Stimulated activated CD8-positive, alpha-beta memory T cell treated with anti-CD3 and anti-CD28 coated beads, Interleukin-15, amount 100 ng/mL, for 24 hours (primary cell): ENCODE results near the gene PHF1.

Source experiments
- DNase-seq: peaks from one replicate; pipeline ENCODE4 v3.0.0-alpha.2; 2020; ENCODE audit warnings: low read depth

PHF1 gene

DNA sequence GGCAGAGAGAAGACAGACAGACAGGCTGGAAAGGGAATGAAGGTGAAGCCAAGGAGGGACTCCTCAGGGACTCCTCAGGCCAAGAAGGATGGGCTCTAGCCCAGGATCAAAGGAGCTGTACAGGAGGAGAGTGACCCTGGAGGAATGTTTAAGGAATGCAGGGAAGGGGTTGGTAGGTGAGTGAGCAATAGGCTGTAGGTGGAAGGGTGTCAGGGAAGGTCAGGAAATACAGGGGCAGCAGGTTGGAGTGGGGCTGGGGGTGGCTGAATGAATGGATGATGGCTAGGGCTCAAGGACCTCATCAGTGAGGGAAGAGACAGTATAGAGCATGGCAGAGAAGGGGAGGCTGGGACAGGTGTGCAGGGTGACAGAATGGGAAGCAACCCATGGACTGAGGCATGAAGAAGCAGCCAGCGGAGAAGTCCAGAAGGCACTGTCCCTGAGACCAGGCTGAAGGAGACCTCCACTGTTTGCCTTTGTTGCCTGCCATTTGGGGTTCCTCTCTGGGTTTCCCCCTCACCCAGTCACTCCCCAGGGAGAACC is 22.3 kb downstream of the PHF1 start:
- no peak for DNase-seq

DNA sequence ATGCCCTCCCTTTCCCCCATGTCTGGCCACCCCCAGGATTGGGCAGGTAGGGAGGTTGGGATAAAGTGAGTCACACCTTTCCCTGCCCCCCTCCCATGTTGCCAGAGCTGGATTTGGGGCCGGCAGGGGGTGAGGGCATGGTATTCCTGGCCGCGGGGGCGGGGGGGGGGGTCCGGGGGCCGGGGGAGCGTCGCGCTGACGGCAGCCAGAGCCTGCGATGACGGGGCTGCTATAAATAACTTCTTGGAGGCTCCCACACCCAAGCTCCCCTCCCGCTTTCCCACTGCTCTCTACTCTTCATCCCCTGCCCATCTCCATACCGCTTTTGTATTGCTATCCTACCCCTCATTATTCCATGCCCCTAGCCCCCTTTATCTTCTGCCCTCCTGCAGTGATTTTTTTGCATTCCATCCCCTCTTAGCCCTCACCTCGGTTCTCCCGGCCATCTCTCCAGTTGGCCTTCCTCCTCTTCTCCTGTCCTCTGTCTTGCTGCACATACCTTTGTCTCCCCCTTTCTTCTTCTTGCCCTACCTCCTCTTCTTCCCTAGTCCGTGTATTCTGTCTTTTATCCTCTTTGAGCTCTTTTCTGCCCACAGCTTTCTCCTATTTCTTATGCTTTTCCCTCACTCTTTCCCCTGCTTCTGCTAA is 22.9 kb downstream of the PHF1 start:
- DNase-seq = no peak

DNA sequence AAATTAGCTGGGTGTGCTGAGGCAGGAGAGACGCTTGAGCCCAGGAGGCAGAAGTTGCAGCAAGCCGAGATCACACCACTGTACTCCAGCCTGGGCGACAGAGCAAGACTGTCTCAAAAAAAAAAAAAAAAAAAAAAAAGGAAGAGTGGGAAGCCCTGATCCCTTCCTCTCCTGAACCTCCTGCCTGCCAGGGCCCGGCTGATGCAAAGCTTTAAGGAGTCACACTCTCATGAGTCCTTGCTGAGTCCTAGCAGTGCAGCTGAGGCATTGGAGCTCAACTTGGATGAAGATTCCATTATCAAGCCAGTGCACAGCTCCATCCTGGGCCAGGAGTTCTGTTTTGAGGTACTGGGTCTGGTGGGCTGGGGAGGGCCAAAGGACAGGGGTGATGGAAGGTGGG is 24.1 kb downstream of the PHF1 start:
- no peak for DNase-seq

DNA sequence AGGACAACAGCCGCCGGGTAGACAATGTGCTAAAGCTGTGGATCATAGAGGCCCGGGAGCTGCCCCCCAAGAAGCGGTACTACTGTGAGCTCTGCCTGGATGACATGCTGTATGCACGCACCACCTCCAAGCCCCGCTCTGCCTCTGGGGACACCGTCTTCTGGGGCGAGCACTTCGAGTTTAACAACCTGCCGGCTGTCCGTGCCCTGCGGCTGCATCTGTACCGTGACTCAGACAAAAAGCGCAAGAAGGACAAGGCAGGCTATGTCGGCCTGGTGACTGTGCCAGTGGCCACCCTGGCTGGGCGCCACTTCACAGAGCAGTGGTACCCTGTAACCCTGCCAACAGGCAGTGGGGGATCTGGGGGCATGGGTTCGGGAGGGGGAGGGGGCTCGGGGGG is 26.9 kb downstream of the PHF1 start:
- DNase-seq = no peak

DNA sequence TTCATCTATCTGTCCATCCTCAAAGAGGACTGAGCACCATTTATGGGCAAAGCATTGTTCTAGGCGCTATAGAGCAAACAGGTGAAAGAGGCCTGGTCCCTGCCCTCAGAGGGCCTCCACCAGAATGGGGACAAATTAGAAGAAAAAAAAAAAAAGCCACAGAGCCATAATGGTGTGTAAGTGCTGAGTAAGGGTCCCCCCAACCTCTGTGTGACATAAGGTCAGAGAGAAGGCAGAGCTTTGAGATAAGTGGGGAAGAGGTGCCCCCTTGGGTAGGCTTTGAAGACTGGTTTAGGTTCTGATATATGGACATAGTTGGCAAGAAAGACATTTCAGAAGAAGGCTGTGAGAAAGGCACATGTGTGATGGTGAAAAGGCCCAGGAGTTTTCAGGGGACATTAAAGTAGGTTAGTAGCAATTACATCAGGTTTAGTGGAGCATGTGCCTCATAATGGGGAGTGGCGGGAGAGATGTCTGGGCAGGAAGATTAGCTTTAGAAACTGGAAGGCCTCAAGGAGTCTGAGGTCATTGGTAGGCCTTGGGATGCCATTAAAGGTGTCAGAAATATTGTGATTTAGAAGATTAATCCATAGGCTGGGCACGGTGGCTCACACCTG is 28.3 kb downstream of the PHF1 start:
- no peak for DNase-seq

DNA sequence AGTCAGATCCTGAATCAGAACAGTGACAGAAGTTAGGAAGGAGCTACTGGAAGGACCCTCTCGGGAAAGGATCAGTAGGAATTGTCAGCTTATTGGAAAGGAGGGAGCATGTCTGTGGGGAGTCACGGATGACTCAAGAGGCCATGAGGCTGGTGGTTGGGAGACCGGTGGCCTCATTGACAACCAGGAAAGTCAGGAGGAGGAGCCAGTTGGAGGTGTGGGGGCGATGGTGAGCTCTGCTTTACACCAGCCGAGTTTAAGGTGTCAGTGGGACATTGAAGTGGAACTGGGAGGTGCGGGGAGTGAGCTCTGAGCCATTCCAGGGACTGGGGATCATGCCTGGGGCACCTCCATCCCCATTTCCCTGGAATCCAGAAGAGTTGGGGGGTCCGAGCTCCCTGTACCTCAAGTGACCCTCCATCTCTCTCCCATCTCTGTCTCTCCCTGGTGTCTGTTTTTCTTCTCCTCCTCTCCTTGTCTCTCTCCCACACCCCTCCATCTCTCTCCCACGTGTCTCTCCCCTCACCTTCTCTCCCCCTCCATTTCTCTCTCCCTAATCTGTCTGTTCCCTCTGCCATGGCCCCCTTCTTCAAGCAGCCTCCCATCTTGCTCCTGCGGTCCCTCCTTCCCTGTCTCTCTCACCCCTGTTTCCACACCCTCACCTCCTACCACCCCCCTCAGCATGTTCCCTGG is 29.3 kb downstream of the PHF1 start:
- DNase-seq = no peak

DNA sequence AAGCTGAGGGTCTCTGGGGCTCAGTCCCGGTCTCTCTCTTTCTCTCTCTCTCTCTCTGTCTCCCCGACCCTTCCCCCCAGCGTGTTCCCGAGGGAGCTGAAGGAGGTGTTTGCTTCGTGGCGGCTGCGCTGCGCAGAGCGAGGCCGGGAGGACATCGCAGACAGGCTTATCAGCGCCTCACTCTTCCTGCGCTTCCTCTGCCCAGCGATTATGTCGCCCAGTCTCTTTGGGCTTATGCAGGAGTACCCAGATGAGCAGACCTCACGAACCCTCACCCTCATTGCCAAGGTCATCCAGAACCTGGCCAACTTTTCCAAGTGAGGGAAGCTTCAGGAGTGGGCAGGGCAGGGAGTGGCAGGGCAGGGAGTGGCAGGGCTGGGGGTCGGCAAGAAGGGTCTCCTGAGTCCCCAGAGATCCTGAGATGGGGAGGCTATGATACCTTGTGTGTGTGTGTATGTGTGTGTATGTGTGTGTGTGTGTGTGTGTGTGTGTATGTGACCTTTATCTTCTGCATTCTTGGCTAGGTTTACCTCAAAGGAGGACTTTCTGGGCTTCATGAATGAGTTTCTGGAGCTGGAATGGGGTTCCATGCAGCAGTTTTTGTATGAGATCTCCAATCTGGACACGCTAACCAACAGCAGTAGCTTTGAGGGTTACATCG is 30.0 kb downstream of the PHF1 start:
- no peak for DNase-seq

DNA sequence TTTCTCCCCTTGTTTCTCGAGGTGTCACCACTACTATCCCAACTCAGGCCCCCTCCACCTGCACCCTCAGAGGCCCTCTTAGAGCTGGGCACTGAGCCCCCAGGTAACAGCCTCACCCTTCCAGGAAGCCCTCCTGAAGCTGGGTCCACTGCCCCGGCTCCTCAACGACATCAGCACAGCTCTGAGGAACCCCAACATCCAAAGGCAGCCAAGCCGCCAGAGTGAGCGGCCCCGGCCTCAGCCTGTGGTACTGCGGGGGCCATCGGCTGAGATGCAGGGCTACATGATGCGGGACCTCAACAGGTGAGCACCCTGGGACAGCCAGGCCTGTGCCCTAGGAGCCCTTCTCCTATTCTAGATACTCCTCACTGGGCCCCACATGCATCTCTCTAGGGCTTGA is 30.6 kb downstream of the PHF1 start:
- DNase-seq = no peak

DNA sequence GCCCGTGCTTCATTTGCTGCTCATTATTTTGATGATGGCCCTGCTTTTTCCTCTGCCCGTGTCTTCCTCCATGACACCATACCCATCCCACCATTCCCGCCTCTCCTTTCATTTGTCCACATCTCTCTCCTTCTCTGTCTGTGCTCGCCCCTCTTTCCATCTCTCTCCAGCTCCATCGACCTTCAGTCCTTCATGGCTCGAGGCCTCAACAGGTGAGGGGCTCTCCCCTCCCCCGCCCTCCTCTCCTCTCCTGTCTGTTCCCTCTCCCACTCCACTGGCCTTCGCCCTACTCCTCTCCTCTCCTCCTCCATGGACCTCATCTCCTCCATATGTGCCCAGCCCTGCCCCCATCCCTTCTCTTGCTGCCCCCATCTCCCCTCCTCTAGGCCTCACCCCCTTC is 31.5 kb downstream of the PHF1 start:
- DNase-seq = no peak

DNA sequence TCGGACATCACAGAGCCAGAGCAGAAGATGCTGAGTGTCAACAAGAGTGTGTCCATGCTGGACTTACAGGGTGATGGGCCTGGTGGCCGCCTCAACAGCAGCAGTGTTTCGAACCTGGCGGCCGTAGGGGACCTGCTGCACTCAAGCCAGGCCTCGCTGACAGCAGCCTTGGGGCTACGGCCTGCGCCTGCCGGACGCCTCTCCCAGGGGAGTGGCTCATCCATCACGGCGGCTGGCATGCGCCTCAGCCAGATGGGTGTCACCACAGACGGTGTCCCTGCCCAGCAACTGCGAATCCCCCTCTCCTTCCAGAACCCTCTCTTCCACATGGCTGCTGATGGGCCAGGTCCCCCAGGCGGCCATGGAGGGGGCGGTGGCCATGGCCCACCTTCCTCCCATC is 32.2 kb downstream of the PHF1 start:
- DNase-seq = no peak

DNA sequence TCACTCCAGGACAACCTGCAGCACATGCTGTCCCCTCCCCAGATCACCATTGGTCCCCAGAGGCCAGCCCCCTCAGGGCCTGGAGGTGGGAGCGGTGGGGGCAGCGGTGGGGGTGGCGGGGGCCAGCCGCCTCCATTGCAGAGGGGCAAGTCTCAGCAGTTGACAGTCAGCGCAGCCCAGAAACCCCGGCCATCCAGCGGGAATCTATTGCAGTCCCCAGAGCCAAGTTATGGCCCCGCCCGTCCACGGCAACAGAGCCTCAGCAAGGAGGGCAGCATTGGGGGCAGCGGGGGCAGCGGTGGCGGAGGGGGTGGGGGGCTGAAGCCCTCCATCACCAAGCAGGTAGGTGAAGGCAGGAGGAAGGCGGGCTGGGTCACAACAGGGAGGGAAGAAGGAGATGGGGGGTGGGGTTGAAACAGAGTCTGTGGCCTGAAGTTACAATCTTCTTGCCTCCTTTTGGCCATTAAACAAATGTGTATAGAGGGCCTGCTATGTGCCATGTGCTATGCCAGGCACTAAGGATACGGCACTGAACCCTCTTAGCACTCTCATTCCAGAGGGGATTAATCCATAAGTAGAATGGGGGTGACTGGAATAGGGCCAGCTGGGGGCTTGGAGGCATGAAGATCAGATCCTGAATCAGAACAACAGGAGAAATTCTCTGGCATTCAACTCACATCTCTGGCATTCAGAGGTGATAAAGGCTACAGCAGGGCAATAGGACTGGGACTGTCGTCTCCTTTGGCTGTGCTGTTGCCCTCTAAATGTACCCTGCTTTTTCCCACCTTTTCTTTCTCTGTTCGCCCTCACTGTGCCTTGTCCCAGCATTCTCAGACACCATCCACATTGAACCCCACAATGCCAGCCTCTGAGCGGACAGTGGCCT is 33.0 kb downstream of the PHF1 start:
- DNase-seq = no peak

DNA sequence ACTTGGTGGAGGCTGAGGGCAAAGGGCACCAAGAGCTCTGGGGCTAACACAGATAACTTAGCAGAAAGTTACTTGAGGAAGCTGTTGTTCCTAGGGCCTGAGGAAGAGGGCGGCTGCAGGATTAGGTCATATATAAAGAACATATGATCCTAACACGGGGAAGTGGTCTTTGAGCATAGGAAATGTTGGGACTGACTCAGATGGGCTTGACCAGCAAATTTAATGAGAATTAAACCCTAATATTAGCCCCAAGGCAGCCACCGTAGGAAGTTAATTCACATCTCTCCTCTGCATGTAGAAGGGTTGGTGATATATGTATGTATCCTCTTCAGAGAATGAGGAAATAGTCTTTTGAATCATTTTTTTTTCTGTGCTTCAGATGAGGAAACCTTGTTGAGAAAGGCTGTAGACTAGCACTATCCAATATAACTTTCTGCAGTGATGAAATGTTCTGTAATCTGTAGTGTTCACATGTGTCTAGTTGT is 34.3 kb downstream of the PHF1 start:
- no peak for DNase-seq

DNA sequence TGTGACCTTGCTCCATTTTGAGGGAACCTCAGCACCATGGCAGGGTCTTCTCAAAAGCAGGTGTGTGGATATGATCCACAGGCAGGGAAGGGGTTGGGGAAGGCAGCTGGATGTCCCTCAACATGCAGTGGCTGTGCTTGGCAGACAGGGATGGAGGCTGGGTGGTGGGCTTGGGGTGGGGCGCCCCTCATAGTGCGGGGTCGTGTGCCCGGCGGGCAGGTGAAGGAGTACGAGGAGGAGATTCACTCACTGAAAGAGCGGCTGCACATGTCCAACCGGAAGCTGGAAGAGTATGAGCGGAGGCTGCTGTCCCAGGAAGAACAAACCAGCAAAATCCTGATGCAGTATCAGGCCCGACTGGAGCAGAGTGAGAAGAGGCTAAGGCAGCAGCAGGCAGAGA is 35.5 kb downstream of the PHF1 start:
- DNase-seq = no peak

DNA sequence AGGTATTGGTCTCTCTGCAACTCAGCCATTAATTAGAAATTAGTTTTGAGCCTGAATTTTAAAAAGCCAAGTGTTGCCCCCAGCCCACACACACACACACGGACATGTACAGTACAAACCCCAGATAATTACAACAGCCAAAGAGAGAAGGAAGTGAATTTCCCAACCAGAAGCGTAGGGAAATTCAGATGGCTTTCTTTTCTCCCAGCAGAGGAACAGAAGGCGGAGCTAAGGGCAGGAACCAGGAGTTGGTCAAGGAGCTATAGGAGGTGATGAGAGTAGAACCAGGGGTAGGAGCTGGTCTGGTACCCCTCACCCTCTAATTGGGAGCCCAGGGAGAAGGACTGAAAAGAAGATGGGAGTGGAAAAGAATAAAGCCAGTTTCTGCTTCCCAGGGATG is 39.6 kb downstream of the PHF1 start:
- DNase-seq = no peak

DNA sequence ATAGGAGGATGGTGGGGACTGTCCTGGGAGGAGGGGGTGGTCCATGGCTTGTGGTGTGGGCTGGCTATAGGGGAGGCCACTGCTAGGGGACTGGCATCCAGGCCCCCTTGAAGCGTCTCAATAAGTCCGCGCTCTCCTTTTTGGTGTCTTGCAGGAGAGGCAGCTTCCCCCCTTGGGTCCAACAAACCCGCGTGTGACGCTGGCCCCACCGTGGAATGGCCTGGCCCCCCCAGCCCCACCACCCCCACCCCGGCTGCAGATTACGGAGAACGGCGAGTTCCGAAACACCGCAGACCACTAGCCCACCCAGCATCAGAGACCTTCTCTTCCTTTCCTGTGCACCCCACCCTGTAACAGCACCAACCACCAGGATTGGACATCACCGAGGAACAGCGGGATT is 40.8 kb downstream of the PHF1 start:
- no peak for DNase-seq

DNA sequence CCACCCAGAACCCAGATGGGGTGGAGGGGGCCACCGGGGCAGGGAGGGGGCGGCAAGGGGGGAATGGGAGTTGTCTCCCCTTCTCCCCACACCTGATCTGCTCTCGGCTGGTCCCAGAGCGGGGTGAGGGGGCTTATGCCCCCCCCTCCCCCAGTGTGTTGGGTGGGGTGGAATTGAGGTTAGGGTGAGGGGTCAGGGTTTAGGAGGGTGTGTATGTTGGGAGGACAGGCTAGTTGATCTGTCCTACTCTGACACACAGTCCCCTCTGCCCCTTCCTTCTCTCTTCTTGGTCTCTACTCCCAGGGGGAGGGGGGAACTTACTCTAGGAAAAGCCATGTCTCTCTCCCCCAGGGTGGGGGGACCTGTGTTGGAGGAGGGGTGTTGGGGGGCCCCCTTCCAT is 41.7 kb downstream of the PHF1 start:
- DNase-seq = no peak

DNA sequence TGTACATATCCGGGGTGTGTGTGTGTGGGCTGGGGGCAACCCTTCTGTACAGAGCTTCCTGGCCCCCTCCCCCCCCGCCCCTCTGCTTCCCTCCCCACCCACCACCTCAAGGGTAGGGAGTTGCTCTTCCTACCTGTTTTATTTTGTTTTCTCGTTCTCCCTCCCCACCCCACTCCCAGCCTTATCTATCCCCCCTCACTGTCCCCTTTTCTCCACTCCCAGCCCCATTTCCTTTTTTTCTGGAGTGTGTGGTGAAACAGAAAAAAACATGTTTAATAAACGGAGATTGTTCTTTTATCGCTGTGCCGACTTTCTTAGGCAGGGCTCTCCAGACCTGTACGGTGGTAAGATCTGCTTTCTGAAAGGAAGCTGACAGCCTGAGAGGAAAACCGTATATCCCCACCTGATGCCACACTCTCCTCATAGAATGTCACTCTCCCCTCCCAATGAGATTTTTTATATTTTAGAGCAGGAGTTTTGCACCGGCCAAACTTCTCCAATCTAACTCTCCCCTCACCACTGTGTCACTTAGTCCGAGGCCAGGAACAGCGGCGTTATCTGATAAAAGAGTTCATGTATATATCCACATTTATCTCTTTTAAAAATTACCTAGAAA is 42.7 kb downstream of the PHF1 start:
- DNase-seq = no peak

DNA sequence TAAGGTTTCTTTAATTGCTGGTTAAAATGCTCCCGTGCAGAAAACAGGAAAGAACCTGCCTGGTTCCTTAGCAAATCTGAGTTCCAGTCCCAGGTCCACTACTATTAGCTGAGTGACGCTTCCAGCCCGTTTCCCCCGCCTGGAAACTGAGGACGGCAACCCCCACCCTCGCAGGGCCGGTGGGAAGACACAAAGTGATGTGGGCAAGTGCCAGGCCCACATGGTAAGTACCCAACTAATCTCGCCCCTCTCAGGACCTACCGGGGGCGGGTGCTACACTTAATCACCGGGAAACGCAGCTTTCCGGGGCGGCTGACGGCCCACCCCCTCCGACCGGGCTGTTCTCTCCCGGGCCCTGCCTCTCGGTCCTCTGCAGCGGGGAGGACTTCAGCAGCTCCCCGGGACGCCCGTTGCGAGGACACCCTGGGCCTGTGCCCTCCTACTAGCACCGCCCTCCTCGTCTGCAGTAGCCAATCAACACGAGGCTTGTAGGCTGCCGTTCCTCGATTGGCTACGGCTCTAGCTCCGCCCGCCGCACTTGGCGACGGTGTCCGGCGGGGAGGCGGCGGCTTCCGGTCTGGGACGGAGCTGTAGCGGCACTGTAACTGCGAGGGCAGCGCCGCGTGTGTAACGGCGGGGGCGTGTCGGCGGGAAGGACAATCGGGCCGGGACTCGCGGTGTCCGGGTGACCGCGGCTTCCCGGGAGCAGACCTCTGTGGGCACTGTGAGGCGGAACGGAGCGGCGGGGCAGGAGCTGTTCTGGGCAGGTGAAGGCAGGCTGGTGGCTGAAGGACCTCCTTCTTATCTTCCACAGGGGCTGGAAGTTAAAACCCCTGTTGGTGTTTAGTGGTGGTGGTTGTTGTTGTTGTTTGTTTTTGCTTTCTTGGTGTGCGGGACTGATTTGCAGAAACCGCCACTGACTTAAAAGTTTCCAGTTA is 43.5 kb downstream of the PHF1 start, which contains the start of gene ZBTB9:
Gene ZBTB9, plus strand, starts transcription at position 568 of the 938 bp plus-strand sequence. CDS start 525 bp downstream, outside the sequence.
- peak; percentile 73 for DNase-seq

DNA sequence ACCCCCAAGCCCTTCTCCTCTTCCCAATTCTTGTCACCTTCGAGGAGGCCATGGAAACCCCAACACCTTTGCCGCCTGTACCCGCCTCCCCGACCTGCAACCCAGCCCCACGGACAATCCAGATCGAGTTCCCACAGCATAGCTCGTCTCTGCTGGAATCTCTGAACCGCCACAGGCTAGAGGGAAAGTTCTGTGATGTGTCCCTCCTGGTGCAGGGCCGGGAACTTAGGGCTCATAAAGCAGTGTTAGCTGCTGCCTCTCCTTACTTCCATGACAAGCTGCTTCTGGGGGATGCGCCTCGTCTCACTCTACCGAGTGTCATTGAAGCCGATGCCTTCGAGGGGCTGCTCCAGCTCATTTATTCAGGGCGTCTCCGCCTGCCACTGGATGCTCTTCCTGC is 44.2 kb downstream of the PHF1 start:
- DNase-seq = no peak

DNA sequence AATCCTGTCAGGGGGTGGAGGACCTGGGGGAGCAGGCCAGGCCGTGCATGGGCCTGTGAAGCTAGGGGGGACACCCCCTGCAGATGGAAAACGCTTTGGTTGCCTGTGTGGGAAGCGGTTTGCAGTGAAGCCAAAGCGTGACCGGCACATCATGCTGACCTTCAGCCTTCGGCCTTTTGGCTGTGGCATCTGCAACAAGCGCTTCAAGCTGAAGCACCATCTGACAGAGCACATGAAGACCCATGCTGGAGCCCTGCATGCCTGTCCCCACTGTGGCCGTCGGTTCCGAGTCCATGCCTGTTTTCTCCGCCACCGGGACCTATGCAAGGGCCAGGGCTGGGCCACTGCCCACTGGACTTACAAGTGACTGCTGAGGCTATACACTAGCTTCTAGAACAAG is 45.3 kb downstream of the PHF1 start:
- no peak for DNase-seq
